Panc1 (cell line): ENCODE measurements around the gene GALNTL6. TPM values are rescaled to one million over a fixed set of nuclear protein-coding genes. Genes with fewer than 3 reads are reported as not detected.

Experiments used
- ATAC-seq: fragments of 200-7000 bp; cut with Tn5 transposase; 2 replicates; pipeline ENCODE4 v1.9.1; 2020; ENCODE audit warnings: mild to moderate bottlenecking, moderate library complexity
- BruUV-seq: library from RNA; stranded (reverse); fragments of 400-500 nt; replicated peaks from 2 replicates; lab custom pipeline; 2021; lab: Mats Ljungman, UMichigan
- CTCF ChIA-PET: fragments of 300-600 bp; sonication (Branson Sonifier 250); formaldehyde crosslinking; loops from one replicate; lab custom pipeline; 2022; ENCODE audit warnings: antibody characterized with exemption; lab: Charles Lee
- POLR2A ChIA-PET: fragments of 300-600 bp; sonication (Branson Sonifier 250); formaldehyde crosslinking; loops from one replicate; lab custom pipeline; 2022; ENCODE audit warnings: antibody characterized with exemption; lab: Charles Lee
- DNase-seq: peaks from one replicate; pipeline ENCODE4 v3.0.0-alpha.2; 2010; ENCODE audit warnings: low read depth, low spot score
- H3K27ac ChIP-seq: 2 replicates; pipeline ENCODE4 v1.5.1; 2011; ENCODE audit warnings: mild to moderate bottlenecking, low read length, inconsistent platforms
- H3K27me3 ChIP-seq: fragments of 200-500 bp; sonication (Bioruptor generic); 2 replicates; pipeline ENCODE4 v1.6.0; 2014; ENCODE audit warnings: low read length, inconsistent platforms; ENCODE audit not compliant: control insufficient read depth, insufficient read depth
- H3K36me3 ChIP-seq: fragments of 200-500 bp; sonication (Bioruptor generic); 2 replicates; pipeline ENCODE4 v1.5.1; 2014; ENCODE audit warnings: inconsistent platforms, mild to moderate bottlenecking, low read length, moderate library complexity; ENCODE audit not compliant: control insufficient read depth, insufficient read depth
- H3K4me1 ChIP-seq: 2 replicates; pipeline ENCODE4 v1.5.1; 2011; ENCODE audit warnings: inconsistent platforms, mild to moderate bottlenecking, low read length, moderate library complexity; ENCODE audit not compliant: control insufficient read depth, insufficient read depth
- H3K4me3 ChIP-seq, 2 experiments: 2 replicates each; pipeline ENCODE4 v1.5.1; 2011 to 2012; ENCODE audit warnings: low read depth in 2 of 2, low read length in 2 of 2, mild to moderate bottlenecking in 2 of 2, inconsistent platforms in 1 of 2, moderate library complexity in 1 of 2
- H3K9me3 ChIP-seq: fragments of 200-500 bp; sonication (Bioruptor generic); 2 replicates; pipeline ENCODE4 v1.5.1; 2014; ENCODE audit warnings: low read depth, mild to moderate bottlenecking, inconsistent platforms, low read length, moderate library complexity; ENCODE audit not compliant: control insufficient read depth, insufficient read depth
- CTCF ChIP-seq: fragments of 450-650 bp; IDR thresholded peaks from 2 replicates; pipeline ENCODE4 v1.5.1; 2017; ENCODE audit warnings: mild to moderate bottlenecking
- POLR2AphosphoS5 ChIP-seq: IDR thresholded peaks from 2 replicates; pipeline ENCODE4 v1.6.1; 2012; ENCODE audit warnings: mild to moderate bottlenecking, low read depth, low read length, moderate library complexity
- REST ChIP-seq, 2 experiments: IDR thresholded peaks; 2 replicates each; pipeline ENCODE4 v1.6.1; 2011 to 2012; ENCODE audit warnings: low read depth in 2 of 2, control low read depth in 1 of 2, low read length in 1 of 2, mild to moderate bottlenecking in 1 of 2, moderate library complexity in 1 of 2; ENCODE audit not compliant: insufficient read depth in 1 of 2
- SIN3A ChIP-seq: IDR thresholded peaks from 2 replicates; pipeline ENCODE4 v1.6.1; 2012; ENCODE audit warnings: low read depth, mild to moderate bottlenecking, low read length, moderate library complexity, borderline replicate concordance; ENCODE audit not compliant: insufficient read depth
- TCF7L2 ChIP-seq: IDR thresholded peaks from 2 replicates; pipeline ENCODE4 v1.6.1; 2011; ENCODE audit warnings: mild to moderate bottlenecking, low read depth, low read length, inconsistent platforms
- in situ Hi-C: cut with HindIII; loops from 2 replicates; pipeline ENCODE4 v1.10.0; 2016; ENCODE audit warnings: low sequenced_read_pairs, low pct_unique_long_range_greater_than_20kb
- intact Hi-C: fragments of 100-400 bp; cut with micrococcal nuclease; formaldehyde crosslinking; loops from one replicate; pipeline ENCODE4 v1.10.0; 2022; ENCODE audit not compliant: unreplicated experiment
- total RNA-seq: library from RNA; stranded (reverse); gene quantifications from one replicate; pipeline ENCODE4 v1.2.1, GENCODE V29; 2021; ENCODE audit not compliant: unreplicated experiment

The GALNTL6 gene
- total RNA-seq, 1 experiment from 2014 or later: not detected

- no peak for DNase-seq
- in situ Hi-C loops: no loop called here
- intact Hi-C loops: no loop called here
- H3K27ac ChIP-seq: no peak overlapping the region
- no peaks in the 10 kb centered on the region for H3K9me3 ChIP-seq
- H3K4me1 ChIP-seq: no peaks in the 10 kb centered on the region
- ChIA-PET CTCF (no interaction called here), POLR2A (no interaction called here)
- no TSS peak for BruUV-seq
- no peaks in the 10 kb centered on the region for H3K27me3 ChIP-seq
- H3K4me3 ChIP-seq: no peak overlapping the region
- TF ChIP-seq SIN3A: no peak
- no peak for TF ChIP-seq TCF7L2
- no peak for TF ChIP-seq REST (IDR thresholded peaks at IDR 0.05; ENCODE audit: insufficient read depth in 1 of 2, low read depth in 2 of 2, low read length in 1 of 2)
- TF ChIP-seq CTCF: no peak
- TF ChIP-seq POLR2AphosphoS5: no peak
- ATAC-seq: no peak
- H3K36me3 ChIP-seq: no peaks in the 10 kb centered on the region
These were observed 1183.5 kb downstream of the GALNTL6 start for GRCh38 chr4:172996571-172997216.

GRCh38 chr4:172997217-172997609 is 1184.0 kb downstream of the GALNTL6 start:
- in situ Hi-C loops (no loop called here), intact Hi-C loops (no loop called here)
- TF ChIP-seq SIN3A: no peak
- TF ChIP-seq REST (IDR thresholded peaks at IDR 0.05; ENCODE audit: insufficient read depth in 1 of 2, low read depth in 2 of 2, low read length in 1 of 2): no peak
- TF ChIP-seq POLR2AphosphoS5: no peak
- TF ChIP-seq TCF7L2: no peak
- H3K4me3 ChIP-seq: no peak overlapping the region
- H3K27ac ChIP-seq: no peak overlapping the region
- H3K9me3 ChIP-seq: no peaks in the 10 kb centered on the region
- H3K27me3 ChIP-seq: no peaks in the 10 kb centered on the region
- CTCF ChIA-PET: no interaction called here
- ATAC-seq (no peak), DNase-seq (no peak)
- H3K36me3 ChIP-seq: no peaks in the 10 kb centered on the region
- no TSS peak for BruUV-seq
- no peaks in the 10 kb centered on the region for H3K4me1 ChIP-seq
- POLR2A ChIA-PET: no interaction called here
